Epithelial cell of proximal tubule (primary cell): ENCODE results near the gene DYNLT1. TPM values are rescaled to one million over a fixed set of nuclear protein-coding genes. Genes with fewer than 3 reads are reported as not detected.

ENCODE experiments used
- DNase-seq: peaks from one replicate; pipeline ENCODE4 v3.0.0-alpha.2; 2011; ENCODE audit warnings: low read depth
- H3K4me3 ChIP-seq: 2 replicates; pipeline ENCODE4 v1.5.1; 2011; ENCODE audit warnings: low read depth, mild to moderate bottlenecking, low read length
- total RNA-seq: library from RNA; depleted of rRNA; stranded (reverse); fragments of >200 nt; gene quantifications from 2 replicates; pipeline ENCODE4 v1.2.3, GENCODE V29; 2015
- TF ChIP-seq, protein P1 (sequence below): conservative IDR thresholded peaks from 2 replicates; pipeline ENCODE4 v1.5.1; 2012; ENCODE audit warnings: low read depth, mild to moderate bottlenecking, low read length

DYNLT1 gene
- total RNA-seq, 1 donor from 2014 or later: 295 TPM

DNA sequence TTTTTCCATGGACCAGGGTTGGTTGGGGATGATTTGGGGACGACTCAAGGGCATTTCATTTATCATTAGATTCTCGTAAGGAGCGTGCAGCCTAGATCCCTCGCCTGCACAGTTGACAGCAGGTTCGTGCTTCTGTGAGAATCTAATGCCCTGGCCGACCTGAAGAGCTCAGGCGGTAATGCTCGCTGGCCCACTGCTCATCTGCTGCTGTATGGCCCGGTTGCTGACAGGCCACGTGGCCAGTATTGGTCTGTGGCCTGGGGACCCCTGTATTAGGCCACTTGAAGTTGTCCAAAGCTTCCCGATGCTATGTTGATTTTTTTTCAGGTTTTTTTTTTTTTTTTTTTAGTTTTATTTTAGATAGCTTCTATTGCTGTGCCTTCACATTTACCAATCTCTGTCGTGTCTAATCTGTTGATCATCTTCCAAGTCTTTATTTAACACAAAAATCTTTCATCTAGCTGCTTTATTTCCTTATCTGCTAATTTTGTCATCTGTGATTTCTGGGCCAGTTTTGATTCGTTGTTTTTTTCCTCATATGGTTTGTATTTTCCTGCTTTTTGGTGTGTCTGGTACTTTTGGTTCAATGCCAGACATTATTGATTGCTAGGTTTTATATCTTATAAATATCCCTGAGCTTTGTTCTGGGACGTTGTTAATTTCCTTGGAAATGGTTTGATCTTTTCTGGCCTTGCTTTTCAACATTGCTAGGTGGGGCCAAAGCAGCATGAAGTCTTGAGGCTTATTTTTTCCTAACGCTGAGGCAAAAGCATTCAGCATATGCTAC is 41.1 kb downstream of the DYNLT1 start:
- no peak for DNase-seq
- TF ChIP-seq, protein P1, sequence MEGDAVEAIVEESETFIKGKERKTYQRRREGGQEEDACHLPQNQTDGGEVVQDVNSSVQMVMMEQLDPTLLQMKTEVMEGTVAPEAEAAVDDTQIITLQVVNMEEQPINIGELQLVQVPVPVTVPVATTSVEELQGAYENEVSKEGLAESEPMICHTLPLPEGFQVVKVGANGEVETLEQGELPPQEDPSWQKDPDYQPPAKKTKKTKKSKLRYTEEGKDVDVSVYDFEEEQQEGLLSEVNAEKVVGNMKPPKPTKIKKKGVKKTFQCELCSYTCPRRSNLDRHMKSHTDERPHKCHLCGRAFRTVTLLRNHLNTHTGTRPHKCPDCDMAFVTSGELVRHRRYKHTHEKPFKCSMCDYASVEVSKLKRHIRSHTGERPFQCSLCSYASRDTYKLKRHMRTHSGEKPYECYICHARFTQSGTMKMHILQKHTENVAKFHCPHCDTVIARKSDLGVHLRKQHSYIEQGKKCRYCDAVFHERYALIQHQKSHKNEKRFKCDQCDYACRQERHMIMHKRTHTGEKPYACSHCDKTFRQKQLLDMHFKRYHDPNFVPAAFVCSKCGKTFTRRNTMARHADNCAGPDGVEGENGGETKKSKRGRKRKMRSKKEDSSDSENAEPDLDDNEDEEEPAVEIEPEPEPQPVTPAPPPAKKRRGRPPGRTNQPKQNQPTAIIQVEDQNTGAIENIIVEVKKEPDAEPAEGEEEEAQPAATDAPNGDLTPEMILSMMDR: no peak
- H3K4me3 ChIP-seq: no peak overlapping the region

DNA sequence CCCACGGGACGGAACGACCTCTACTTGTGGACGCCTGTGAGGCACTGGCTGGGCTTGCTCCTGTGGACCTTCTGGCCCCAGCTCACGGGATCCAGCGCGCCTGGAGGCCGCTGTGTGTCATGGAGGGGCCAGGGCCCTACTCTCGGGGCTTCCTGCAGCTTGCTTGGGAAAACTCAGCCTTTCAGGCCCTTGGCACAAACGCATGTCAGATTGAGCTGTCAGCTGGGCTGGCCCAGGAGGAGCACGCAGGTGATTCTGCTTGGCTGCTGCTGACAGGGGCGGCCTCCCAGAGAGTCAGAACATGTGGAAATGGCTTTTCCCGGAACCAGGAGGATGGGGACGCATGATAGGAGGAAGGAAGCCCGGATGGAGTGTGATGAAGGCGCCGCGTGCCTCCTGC is 44.9 kb downstream of the DYNLT1 start:
- no peak for DNase-seq
- TF ChIP-seq, protein P1: no peak
- no peak overlapping the region for H3K4me3 ChIP-seq

DNA sequence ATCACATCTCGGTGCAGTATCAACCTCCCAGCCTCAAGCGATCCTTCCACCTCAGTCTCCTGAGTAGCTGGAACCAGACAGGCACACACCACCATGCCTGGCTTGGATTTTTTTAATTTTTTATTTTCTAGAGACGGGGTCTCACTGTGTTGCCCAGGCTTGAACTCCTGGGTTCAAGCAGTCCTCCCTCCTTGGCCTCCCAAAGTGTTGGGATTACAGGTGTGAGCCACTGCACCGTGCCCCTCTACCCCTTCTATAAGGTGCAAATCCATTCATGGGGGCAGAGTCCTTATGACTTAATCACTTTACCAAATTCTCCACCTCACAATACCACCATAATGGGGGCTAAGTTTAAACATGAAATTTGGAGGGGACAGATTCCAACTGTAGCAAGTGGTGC is 47.0 kb downstream of the DYNLT1 start:
- TF ChIP-seq, protein P1: no peak
- DNase-seq: no peak
- no peak overlapping the region for H3K4me3 ChIP-seq

DNA sequence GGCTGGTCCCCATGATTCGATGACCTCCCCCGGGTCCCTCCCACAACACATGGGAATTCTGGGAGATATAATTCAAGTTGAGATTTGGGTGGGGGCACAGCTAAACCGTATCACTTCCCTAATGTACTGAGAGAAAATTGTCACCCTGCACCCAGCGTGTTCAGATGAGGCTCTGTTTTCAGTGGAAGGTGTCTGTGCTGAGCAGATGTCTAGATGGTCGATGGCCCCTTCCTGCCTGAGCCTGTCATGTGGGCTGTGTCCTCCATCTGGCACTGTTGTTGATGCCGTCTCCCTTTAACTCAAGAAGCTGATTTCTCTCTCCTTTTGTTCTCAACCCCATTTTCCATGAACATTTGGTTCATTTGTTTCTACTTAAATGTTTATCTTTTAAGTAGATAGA is 47.7 kb downstream of the DYNLT1 start:
- H3K4me3 ChIP-seq: no peak overlapping the region
- TF ChIP-seq, protein P1: no peak
- no peak for DNase-seq

DNA sequence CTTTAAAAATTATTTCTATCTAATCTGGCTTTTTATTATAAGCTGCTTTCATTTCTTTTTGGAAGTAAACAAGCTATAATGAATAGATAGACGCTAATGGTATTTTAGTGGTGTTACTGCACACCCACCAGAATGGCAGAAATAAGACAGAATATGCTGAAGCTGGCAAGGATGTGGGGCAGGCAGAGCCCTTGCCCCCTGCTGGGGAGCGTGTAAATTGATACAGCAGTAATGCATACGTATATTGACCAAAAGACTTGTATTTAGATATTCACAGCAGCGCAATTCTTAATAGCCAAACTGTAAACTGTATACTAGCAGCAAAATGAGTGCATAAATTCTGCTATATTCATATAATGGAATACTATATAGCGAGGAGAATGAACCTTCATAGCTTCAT is 49.3 kb downstream of the DYNLT1 start:
- no peak for DNase-seq
- TF ChIP-seq, protein P1: peak; percentile 39
- no peak overlapping the region for H3K4me3 ChIP-seq

DNA sequence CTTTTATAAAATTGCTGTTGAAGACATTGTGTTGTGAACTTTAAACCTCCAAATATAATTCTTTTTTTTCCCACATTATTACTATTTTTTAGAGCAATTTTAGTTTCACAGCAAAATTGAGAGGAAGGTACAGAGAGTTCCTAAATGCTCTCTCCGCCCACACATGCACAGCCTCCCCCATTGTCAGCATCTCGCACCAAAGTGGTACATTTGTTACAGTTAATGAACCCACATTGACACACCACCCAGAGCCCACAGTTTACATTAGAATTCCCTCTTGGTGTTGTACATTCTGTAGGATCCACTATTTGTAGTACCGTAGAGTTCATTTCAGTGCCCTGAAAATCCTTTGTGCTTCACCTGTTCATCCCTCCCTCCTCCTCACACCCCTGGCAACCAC is 50.9 kb downstream of the DYNLT1 start:
- no peak for DNase-seq
- H3K4me3 ChIP-seq: no peak overlapping the region
- TF ChIP-seq, protein P1: no peak

DNA sequence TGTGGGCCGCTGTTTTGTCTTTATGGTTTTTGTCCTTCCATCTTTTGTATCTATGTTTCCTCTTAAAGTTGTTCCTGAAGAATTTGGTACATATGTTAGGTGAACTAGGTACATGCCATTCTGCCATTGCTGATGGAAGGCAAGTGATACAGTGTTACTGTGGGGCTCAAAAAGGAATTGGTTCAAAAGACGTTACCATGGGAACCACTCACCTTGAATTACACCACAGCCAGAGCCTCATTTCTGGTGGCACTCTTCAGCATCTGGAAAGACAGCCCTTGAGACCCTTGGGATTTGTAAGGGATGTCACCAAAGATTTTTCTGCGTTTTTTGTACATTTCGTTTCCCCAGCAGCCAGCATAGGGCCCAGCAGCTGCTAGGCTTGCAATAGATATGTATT is 52.7 kb downstream of the DYNLT1 start:
- TF ChIP-seq, protein P1: no peak
- DNase-seq: no peak
- no peak overlapping the region for H3K4me3 ChIP-seq
